OCI-LY3 (cell line): ENCODE data around the gene APPL2.

ENCODE experiments used
- CTCF ChIP-seq: fragments of 200-600, 300-600 bp; sonication (generic); IDR thresholded peaks from 2 replicates; pipeline ENCODE4 v1.5.1; 2014; ENCODE audit warnings: antibody characterized with exemption, low read length, low read depth
- EZH2phosphoT487 ChIP-seq: fragments of 200-600 bp; shearing (Covaris generic); IDR thresholded peaks from 2 replicates; pipeline ENCODE4 v1.6.1; 2018; ENCODE audit warnings: antibody characterized with exemption, mixed run types, low read depth

GRCh38 chr12:105237666-105238065 is 1.7 kb upstream of the APPL2 start:
- no peak for TF ChIP-seq CTCF
- no peak for TF ChIP-seq EZH2phosphoT487
